Hepatocyte (in vitro differentiated cells): Measurements from ENCODE around the gene CEBPE. TPM values are rescaled to one million over a fixed set of nuclear protein-coding genes. Genes with fewer than 3 reads are reported as not detected.

ENCODE experiments used
- DNase-seq: peaks from one replicate; pipeline ENCODE4 v3.0.0-alpha.2; 2016; ENCODE audit warnings: low spot score
- H2AFZ ChIP-seq: fragments of 200-600 bp; sonication (generic); 2 replicates; pipeline ENCODE4 v1.6.0; 2016; ENCODE audit warnings: antibody characterized with exemption, mild to moderate bottlenecking
- H3K27ac ChIP-seq: fragments of 200-600 bp; sonication (generic); 2 replicates; pipeline ENCODE4 v1.5.1; 2016; ENCODE audit warnings: mild to moderate bottlenecking
- H3K27me3 ChIP-seq: fragments of 200-600 bp; sonication (generic); 2 replicates; pipeline ENCODE4 v1.6.1; 2016
- H3K36me3 ChIP-seq: fragments of 200-600 bp; sonication (generic); replicated peaks from 2 replicates; pipeline ENCODE4 v1.5.1; 2016; ENCODE audit warnings: low read depth; ENCODE audit not compliant: insufficient read depth
- H3K4me1 ChIP-seq: fragments of 200-600 bp; sonication (generic); 2 replicates; pipeline ENCODE4 v1.5.1; 2016; ENCODE audit warnings: mild to moderate bottlenecking, moderate library complexity; ENCODE audit not compliant: insufficient read depth
- H3K4me2 ChIP-seq: fragments of 200-600 bp; sonication (generic); 2 replicates; pipeline ENCODE4 v1.6.0; 2016
- H3K4me3 ChIP-seq: fragments of 200-600 bp; sonication (generic); 2 replicates; pipeline ENCODE4 v1.5.1; 2016; ENCODE audit warnings: mild to moderate bottlenecking
- H3K79me2 ChIP-seq: fragments of 200-600 bp; sonication (generic); 2 replicates; pipeline ENCODE4 v1.6.0; 2017; ENCODE audit warnings: mild to moderate bottlenecking
- H3K9me2 ChIP-seq: fragments of 200-600 bp; sonication (generic); replicated peaks from 2 replicates; pipeline ENCODE4 v1.6.0; 2017; ENCODE audit warnings: mild to moderate bottlenecking; ENCODE audit not compliant: insufficient read depth
- H3K9me3 ChIP-seq: fragments of 200-600 bp; sonication (generic); 2 replicates; pipeline ENCODE4 v1.5.1; 2016; ENCODE audit warnings: low read depth, mild to moderate bottlenecking
- H4K20me1 ChIP-seq: fragments of 200-600 bp; sonication (generic); 2 replicates; pipeline ENCODE4 v1.6.0; 2016; ENCODE audit warnings: mild to moderate bottlenecking; ENCODE audit not compliant: insufficient read depth, poor library complexity, severe bottlenecking
- EZH2 ChIP-seq: fragments of 200-600 bp; sonication (generic); IDR thresholded peaks from 2 replicates; pipeline ENCODE4 v1.6.1; 2016; ENCODE audit warnings: antibody characterized with exemption, mild to moderate bottlenecking, borderline replicate concordance
- EZH2phosphoT487 ChIP-seq: fragments of 200-600 bp; sonication (generic); IDR thresholded peaks from one replicate; pipeline ENCODE4 v1.6.1; 2018; ENCODE audit warnings: antibody characterized with exemption, mild to moderate bottlenecking, low read depth, moderate library complexity; ENCODE audit not compliant: unreplicated experiment, severe bottlenecking
- WGBS: methylation state at CpG from one replicate; pipeline ENCODE4 v1.1.6; 2016; ENCODE audit warnings: low lambda C conversion rate; ENCODE audit errors: missing lambda C conversion rate; 5-methylcytosine and 5-hydroxymethylcytosine counted together
- polyA plus RNA-seq: library from polyadenylated mRNA; unstranded; fragments of >200 nt; fragmentation: Nextera tagmentation; extraction: Ambion mirVana; gene quantifications from 2 replicates; pipeline ENCODE4 v1.2.1, GENCODE V29; 2016
- total RNA-seq: library from RNA; depleted of rRNA; stranded (reverse); fragments of >200 nt; gene quantifications from 2 replicates; pipeline ENCODE4 v1.2.3, GENCODE V29; 2014
- TF ChIP-seq, protein P1 (sequence below): fragments of 200-600 bp; sonication (generic); IDR thresholded peaks from 2 replicates; pipeline ENCODE4 v1.5.1; 2016; ENCODE audit warnings: antibody characterized with exemption, mild to moderate bottlenecking; ENCODE audit not compliant: poor library complexity

Gene CEBPE
- total and polyA plus RNA-seq, 2 experiments from 2014 or later = not detected

DNA sequence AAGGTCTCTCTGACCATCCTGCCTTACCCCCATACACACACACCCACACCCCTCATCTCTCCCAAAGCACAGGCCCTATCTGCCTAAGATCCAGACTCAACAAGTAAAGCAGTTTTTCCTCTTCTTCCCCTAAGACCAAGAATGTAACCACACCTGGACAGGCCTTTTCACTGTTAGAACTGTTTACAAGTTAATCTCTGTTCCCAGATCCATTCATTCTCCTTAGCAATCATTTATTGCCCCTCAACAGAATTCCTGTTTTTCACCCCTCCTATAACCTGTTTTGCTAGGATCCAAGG lies 12.4 kb downstream of the CEBPE start:
- H3K4me2 ChIP-seq = no peak overlapping the region
- TF ChIP-seq EZH2phosphoT487 (no peak), EZH2 (no peak)
- TF ChIP-seq, protein P1, sequence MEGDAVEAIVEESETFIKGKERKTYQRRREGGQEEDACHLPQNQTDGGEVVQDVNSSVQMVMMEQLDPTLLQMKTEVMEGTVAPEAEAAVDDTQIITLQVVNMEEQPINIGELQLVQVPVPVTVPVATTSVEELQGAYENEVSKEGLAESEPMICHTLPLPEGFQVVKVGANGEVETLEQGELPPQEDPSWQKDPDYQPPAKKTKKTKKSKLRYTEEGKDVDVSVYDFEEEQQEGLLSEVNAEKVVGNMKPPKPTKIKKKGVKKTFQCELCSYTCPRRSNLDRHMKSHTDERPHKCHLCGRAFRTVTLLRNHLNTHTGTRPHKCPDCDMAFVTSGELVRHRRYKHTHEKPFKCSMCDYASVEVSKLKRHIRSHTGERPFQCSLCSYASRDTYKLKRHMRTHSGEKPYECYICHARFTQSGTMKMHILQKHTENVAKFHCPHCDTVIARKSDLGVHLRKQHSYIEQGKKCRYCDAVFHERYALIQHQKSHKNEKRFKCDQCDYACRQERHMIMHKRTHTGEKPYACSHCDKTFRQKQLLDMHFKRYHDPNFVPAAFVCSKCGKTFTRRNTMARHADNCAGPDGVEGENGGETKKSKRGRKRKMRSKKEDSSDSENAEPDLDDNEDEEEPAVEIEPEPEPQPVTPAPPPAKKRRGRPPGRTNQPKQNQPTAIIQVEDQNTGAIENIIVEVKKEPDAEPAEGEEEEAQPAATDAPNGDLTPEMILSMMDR = no peak

DNA sequence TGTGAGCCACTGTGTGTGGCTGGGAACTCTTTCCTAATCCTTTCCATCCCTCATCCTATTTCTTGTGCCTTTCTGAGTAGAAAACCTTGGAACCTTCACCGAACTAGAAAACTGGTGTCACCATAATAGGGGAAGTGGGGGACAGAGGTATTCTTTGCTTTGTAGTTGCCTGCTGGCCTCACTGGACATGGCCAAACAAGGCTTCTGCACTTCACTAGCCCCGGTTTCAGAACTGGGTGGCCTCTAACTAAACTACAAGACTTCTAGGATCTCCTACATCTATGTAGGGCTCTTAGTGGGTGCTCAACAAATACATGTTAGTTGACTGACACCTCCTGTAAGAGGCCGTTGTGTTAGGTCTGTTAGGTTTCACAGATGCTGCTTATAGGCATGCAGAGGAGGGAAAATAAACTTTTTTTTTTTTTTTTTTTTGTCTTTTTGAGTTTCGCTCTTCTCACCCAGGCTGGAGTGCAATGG lies 13.7 kb downstream of the CEBPE start:
- no peak overlapping the region for H3K4me3 ChIP-seq
- no peak for DNase-seq
- H3K27ac ChIP-seq = no peak overlapping the region
- H3K79me2 ChIP-seq = no peaks in the 10 kb centered on the region
- no peaks in the 10 kb centered on the region for H3K4me1 ChIP-seq
- H3K4me2 ChIP-seq = no peak overlapping the region
- WGBS = 84% methylated on average over 4 of the region's 4 CpGs
- TF ChIP-seq, protein P1 = no peak
- TF ChIP-seq EZH2 = no peak
- no peak for TF ChIP-seq EZH2phosphoT487
- no peaks in the 10 kb centered on the region for H4K20me1 ChIP-seq
- no peak overlapping the region for H2AFZ ChIP-seq
- H3K36me3 ChIP-seq = no peaks in the 10 kb centered on the region
- peaks cover 4% of the 10 kb centered on the region for H3K27me3 ChIP-seq
- no peaks in the 10 kb centered on the region for H3K9me3 ChIP-seq
- H3K9me2 ChIP-seq = no peaks in the 10 kb centered on the region

More for the DNA sequence above, 12.4 kb downstream of the CEBPE start:
- H3K36me3 ChIP-seq = no peaks in the 10 kb centered on the region
- peaks cover 10% of the 10 kb centered on the region for H3K27me3 ChIP-seq
- no peaks in the 10 kb centered on the region for H3K79me2 ChIP-seq
- no peaks in the 10 kb centered on the region for H3K9me2 ChIP-seq
- no peaks in the 10 kb centered on the region for H3K4me1 ChIP-seq
- H3K27ac ChIP-seq = no peak overlapping the region
- H3K9me3 ChIP-seq = no peaks in the 10 kb centered on the region
- H3K4me3 ChIP-seq = no peak overlapping the region
- no peak for DNase-seq
- H2AFZ ChIP-seq = no peak overlapping the region
- no peaks in the 10 kb centered on the region for H4K20me1 ChIP-seq

DNA sequence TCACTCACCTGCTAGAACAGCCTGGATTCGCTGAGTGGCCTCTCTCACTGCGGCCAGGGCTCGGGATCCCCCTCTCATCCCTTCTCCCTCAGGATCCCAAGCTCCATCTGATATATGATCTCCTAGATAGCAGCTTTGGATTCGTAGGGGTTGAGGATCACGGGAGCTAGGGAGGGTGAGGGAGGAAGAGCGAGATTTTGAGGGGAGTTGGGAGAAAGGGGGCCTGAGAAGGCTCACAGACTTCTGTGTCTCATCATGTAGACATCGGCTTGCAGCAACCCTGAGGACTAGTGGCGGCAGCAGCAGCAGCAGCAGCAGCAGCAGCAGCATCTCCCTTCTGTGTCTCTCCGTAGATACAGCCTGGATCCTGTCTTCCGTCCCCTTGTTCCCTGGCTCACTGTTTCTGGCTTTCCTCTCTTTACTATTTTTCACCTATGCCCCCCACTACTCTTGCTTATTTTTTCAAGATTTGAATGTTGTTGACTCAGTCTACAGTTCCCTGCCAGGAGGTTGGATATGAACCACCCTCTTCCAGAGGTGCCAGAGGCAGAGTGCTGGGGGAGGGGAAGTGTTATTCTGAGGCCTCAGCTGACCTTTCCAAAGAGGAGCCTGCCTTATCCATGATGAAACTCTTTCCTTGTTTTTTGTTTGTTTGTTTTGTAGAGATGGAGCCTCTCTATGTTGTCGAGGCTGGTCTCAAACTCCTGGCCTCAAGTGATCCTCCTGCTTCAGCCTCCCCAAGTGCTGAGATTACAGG lies 14.3 kb downstream of the CEBPE start, which contains the start of gene CIROP:
TSS of gene CIROP (minus strand) at position 399 of the 757 bp plus-strand sequence. CDS start at position 330, 69 bp downstream.
- Histone ChIP-seq H3K27me3 (no peaks in the 10 kb centered on the region), H3K4me2 (no peak within 1 kb of the TSS), H3K79me2 (no peaks in the 10 kb centered on the region), H3K9me2 (no peaks in the 10 kb centered on the region), H3K4me3 (no peak within 1 kb of the TSS), H3K27ac (no peak within 1 kb of the TSS), H3K9me3 (no peaks in the 10 kb centered on the region), H3K36me3 (no peaks in the 10 kb centered on the region), H2AFZ (no peak within 1 kb of the TSS), H3K4me1 (no peaks in the 10 kb centered on the region), H4K20me1 (no peaks in the 10 kb centered on the region)
- 40% methylated on average over 11 of the region's 11 CpGs for WGBS
- DNase-seq = no peak
- TF ChIP-seq EZH2phosphoT487 (no peak), EZH2 (no peak)
- TF ChIP-seq, protein P1 = no peak
